ENCODE results near the gene OPN4.
A peak's percentile ranks its signal among the peaks of the same experiment; 100 is the strongest.

OPN4 gene

DNA sequence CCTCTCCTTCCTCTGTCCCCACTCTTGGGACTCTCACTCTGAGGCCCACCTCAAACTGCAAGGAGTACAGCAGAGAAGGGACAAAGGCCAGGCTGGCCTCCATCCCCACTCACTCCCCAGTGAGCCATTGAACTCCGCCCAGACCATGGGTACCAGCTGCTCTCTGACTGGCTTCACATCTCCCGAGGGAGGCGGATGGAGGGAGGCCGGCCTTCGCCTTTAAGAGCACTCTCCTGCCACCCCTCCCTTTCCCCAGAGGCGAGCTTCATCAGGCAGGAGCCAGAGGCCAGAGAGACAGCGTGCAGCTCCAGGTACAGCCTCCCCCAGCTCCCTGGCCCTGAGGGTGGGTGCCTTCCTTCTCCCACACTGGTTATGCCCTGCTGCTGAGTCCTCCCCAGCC, 12.2 kb downstream of the OPN4 start:
- TF ChIP-seq ZNF384 (IDR thresholded peaks at IDR 0.05) (no peak), FOXM1 (IDR thresholded peaks at IDR 0.05; ENCODE audit: borderline replicate concordance) (no peak), SP1 (IDR thresholded peaks at IDR 0.05) (no peak), ARNT (IDR thresholded peaks at IDR 0.05) (no peak), HDGF (IDR thresholded peaks at IDR 0.05; ENCODE audit: borderline replicate concordance) (no peak), BHLHE40 (IDR thresholded peaks at IDR 0.05; ENCODE audit: borderline replicate concordance) (no peak), CTBP1 (IDR thresholded peaks at IDR 0.05; ENCODE audit: borderline replicate concordance) (no peak)
- ChIA-PET CTCF (no interaction called here), POLR2A (no interaction called here)
- no peak for DNase-seq (ENCODE audit: extremely low spot score)

DNA sequence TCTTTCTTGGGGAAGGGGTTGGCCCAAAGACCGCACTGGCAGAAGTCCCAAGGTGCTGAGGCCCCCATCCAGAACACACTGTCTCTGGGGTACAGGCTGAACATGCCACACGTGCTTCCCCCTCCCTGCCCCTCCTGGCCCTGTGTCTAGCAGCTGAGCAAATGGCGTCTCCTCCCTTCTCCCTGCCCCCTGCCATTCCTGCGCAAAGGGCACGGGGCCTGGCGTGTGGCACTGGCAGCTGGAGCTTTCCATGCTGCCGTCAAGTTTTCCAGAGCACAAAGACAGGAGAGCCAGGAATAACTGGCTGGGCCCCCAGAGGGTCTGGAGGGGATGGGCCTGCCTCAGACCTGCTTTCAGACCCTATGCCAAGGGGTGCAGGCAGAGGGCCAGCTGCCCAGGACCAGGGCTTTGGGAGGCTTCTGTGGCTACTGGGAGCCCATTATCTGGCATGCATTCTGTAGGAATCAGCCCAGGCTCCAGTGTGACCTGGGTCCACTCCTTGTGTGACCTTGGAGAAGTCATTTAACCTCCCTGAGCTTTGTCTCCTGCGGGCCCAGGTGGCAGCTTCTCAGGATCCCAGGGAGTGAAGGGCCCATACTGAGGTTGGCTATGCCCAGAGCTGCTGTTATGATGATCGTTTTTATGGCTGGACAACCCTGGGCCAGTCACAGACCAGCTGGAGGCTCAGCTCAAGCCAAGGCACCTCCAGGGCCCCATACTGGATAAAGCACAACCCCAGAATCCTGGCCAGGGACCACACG, 13.3 kb downstream of the OPN4 start:
- TF ChIP-seq HDGF (IDR thresholded peaks at IDR 0.05; ENCODE audit: borderline replicate concordance) (no peak), SUZ12 (IDR thresholded peaks at IDR 0.05) (no peak), FOXA1 (IDR thresholded peaks at IDR 0.05) (no peak), CTBP1 (IDR thresholded peaks at IDR 0.05; ENCODE audit: borderline replicate concordance) (no peak), FOXM1 (IDR thresholded peaks at IDR 0.05; ENCODE audit: borderline replicate concordance) (no peak), TARDBP (IDR thresholded peaks at IDR 0.05) (no peak), LEF1 (IDR thresholded peaks at IDR 0.05; ENCODE audit: borderline replicate concordance) (no peak)
- ChIA-PET CTCF (interaction anchor here (0.7 to 1.5 kb wide), 2 partner anchors 18 to 26 kb away, joined by 3 read pairs; no protein-coding TSS in a partner anchor), POLR2A (no interaction called here)
- DNase-seq (ENCODE audit: extremely low spot score): no peak

DNA sequence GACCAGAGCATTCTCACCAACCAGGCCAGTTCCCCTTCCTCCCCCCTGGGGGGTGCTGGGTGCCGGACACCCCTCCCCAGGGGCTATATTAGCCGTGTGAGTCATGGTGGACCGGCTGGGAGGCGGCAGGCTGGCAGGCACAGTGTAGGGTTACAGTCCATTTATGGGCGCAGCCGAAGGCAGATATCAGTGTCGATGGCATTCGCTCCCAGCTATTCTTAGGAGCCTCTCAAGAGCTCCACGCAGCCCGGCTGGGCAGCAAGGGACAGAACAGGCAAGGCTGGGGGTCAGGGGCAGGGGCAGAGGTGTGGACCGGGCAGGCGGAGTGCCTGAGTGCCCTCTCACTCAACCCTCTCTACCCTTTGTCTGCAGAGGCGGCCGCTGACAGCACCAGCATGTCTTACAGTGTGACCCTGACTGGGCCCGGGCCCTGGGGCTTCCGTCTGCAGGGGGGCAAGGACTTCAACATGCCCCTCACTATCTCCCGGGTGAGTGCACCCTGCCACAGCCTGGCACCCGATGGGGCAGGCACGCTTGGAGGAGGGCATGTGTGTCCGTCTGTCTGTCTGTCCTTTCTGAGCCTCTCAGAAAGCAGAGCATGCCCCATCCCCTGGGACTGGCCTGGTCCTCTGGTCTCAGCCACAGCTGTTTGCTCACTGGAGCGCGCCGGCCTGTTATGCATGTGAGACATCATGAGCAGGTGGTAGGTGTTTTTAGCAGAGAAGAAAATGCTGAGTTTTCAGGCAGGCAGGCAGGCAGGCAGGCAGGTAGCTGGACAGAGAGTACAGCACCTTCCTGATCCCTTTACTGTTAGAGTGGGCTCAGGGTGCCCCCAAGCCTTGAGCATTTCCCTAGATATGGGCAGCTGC, 14.2 kb downstream of the OPN4 start, which contains the start of gene LDB3:
Gene LDB3, plus strand, starts transcription at position 215 of the 869 bp plus-strand sequence. Its CDS starts 181 bp downstream, at position 396.
- TF ChIP-seq NFRKB (IDR thresholded peaks at IDR 0.05) (no peak), BHLHE40 (IDR thresholded peaks at IDR 0.05; ENCODE audit: borderline replicate concordance) (no peak), FOXM1 (IDR thresholded peaks at IDR 0.05; ENCODE audit: borderline replicate concordance) (0 out of 2 replicates have a peak, but pooled peaks have one; percentile 27)
- peak; percentile 46 for DNase-seq (ENCODE audit: extremely low spot score)
- POLR2A ChIA-PET: no interaction called here
- CTCF ChIA-PET: interaction anchor here (0.7 to 1.5 kb wide), 3 partner anchors 8 to 25 kb away, joined by 3 read pairs; no protein-coding TSS in a partner anchor

GRCh38 chr10:86670290-86670811, 16.0 kb downstream of the OPN4 start:
- CTCF ChIA-PET: no interaction called here
- POLR2A ChIA-PET: interaction anchor here (0.6 kb wide), 1 partner anchor 9 kb away, joined by 3 read pairs; no protein-coding TSS in a partner anchor
- no peak for DNase-seq (ENCODE audit: extremely low spot score)
- TF ChIP-seq HDGF (IDR thresholded peaks at IDR 0.05; ENCODE audit: borderline replicate concordance) (no peak), SP1 (IDR thresholded peaks at IDR 0.05) (no peak), LEF1 (IDR thresholded peaks at IDR 0.05; ENCODE audit: borderline replicate concordance) (no peak), FOXK2 (IDR thresholded peaks at IDR 0.05) (no peak), ZNF384 (IDR thresholded peaks at IDR 0.05) (no peak), FOXA1 (IDR thresholded peaks at IDR 0.05) (no peak), FOXM1 (IDR thresholded peaks at IDR 0.05; ENCODE audit: borderline replicate concordance) (no peak), BHLHE40 (IDR thresholded peaks at IDR 0.05; ENCODE audit: borderline replicate concordance) (no peak), SUZ12 (IDR thresholded peaks at IDR 0.05) (no peak), ARNT (IDR thresholded peaks at IDR 0.05) (no peak), NFRKB (IDR thresholded peaks at IDR 0.05) (no peak), ELF4 (IDR thresholded peaks at IDR 0.05) (no peak), L3MBTL2 (conservative IDR thresholded peaks at IDR 0.05) (no peak), TARDBP (IDR thresholded peaks at IDR 0.05) (no peak)
- TF ChIP-seq, protein P1, sequence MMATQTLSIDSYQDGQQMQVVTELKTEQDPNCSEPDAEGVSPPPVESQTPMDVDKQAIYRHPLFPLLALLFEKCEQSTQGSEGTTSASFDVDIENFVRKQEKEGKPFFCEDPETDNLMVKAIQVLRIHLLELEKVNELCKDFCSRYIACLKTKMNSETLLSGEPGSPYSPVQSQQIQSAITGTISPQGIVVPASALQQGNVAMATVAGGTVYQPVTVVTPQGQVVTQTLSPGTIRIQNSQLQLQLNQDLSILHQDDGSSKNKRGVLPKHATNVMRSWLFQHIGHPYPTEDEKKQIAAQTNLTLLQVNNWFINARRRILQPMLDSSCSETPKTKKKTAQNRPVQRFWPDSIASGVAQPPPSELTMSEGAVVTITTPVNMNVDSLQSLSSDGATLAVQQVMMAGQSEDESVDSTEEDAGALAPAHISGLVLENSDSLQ (IDR thresholded peaks at IDR 0.05): no peak

DNA sequence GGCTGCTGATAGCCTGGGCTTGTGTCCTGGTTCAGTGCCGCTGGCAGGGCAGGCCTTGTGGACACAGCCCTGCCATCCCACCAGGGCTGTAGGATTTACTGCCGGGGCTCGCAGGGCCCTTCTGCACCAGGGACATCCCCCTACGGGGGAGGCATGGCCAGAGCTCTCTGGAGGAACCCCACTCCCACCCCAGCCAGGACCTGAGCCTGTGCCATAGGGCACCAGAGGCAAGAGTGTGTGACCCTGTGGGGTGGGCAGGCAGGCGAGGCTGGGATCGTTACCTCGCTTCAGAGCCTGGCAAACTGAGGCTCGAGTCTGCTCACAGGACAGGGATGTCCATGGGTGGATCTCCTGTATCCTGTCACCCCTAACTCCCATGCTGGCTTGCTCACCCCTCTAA, 16.5 kb downstream of the OPN4 start:
- POLR2A ChIA-PET: no interaction called here
- no peak for DNase-seq (ENCODE audit: extremely low spot score)
- CTCF ChIA-PET: interaction anchor here (1.8 kb wide), 1 partner anchor 13 kb away, joined by 7 read pairs; no protein-coding TSS in a partner anchor
- TF ChIP-seq FOXA1 (IDR thresholded peaks at IDR 0.05) (no peak), ELF4 (IDR thresholded peaks at IDR 0.05) (no peak), SUZ12 (IDR thresholded peaks at IDR 0.05) (no peak), NFRKB (IDR thresholded peaks at IDR 0.05) (no peak), SP1 (IDR thresholded peaks at IDR 0.05) (no peak), CTBP1 (IDR thresholded peaks at IDR 0.05; ENCODE audit: borderline replicate concordance) (no peak), LEF1 (IDR thresholded peaks at IDR 0.05; ENCODE audit: borderline replicate concordance) (no peak), BHLHE40 (IDR thresholded peaks at IDR 0.05; ENCODE audit: borderline replicate concordance) (no peak), ARNT (IDR thresholded peaks at IDR 0.05) (no peak), FOXM1 (IDR thresholded peaks at IDR 0.05; ENCODE audit: borderline replicate concordance) (no peak), ZNF384 (IDR thresholded peaks at IDR 0.05) (no peak), HDGF (IDR thresholded peaks at IDR 0.05; ENCODE audit: borderline replicate concordance) (no peak), TARDBP (IDR thresholded peaks at IDR 0.05) (no peak), FOXK2 (IDR thresholded peaks at IDR 0.05) (no peak), L3MBTL2 (conservative IDR thresholded peaks at IDR 0.05) (no peak)
- TF ChIP-seq, protein P1 (IDR thresholded peaks at IDR 0.05): no peak

DNA sequence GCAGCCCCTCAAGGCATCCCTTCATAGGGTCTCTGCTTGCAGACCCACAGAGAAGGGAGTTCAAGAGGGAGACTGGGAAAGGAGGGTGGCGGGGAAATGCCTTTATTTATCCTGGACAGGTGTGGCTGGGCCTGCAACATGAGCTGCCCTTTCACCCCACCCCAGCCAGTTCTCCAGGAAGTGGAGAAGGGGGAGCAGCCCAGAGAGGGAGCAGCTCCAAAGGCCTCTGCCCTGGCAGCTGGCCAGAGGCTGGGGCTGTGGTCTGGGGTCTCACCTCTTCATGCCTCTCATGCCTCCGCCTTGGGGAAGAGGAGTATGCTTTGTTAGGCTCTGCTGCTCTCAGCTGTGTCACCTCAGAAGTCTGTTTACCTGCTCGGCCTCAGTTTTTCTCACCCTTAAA, 17.1 kb downstream of the OPN4 start:
- POLR2A ChIA-PET: no interaction called here
- no peak for TF ChIP-seq ARNT (IDR thresholded peaks at IDR 0.05)
- no peak for TF ChIP-seq HDGF (IDR thresholded peaks at IDR 0.05; ENCODE audit: borderline replicate concordance)
- TF ChIP-seq LEF1 (IDR thresholded peaks at IDR 0.05; ENCODE audit: borderline replicate concordance): no peak
- TF ChIP-seq TARDBP (IDR thresholded peaks at IDR 0.05): no peak
- TF ChIP-seq FOXK2 (IDR thresholded peaks at IDR 0.05): no peak
- TF ChIP-seq ELF4 (IDR thresholded peaks at IDR 0.05): no peak
- TF ChIP-seq ZNF384 (IDR thresholded peaks at IDR 0.05): no peak
- TF ChIP-seq, protein P1 (IDR thresholded peaks at IDR 0.05): no peak
- no peak for TF ChIP-seq FOXM1 (IDR thresholded peaks at IDR 0.05; ENCODE audit: borderline replicate concordance)
- no peak for TF ChIP-seq CTBP1 (IDR thresholded peaks at IDR 0.05; ENCODE audit: borderline replicate concordance)
- no peak for TF ChIP-seq SUZ12 (IDR thresholded peaks at IDR 0.05)
- DNase-seq (ENCODE audit: extremely low spot score): no peak
- CTCF ChIA-PET: interaction anchor here (1.8 kb wide), 1 partner anchor 13 kb away, joined by 7 read pairs; no protein-coding TSS in a partner anchor

Data from HEK293T (cell line).